Activated T-cell treated with anti-CD3 and anti-CD28 coated beads, Interleukin-2, amount 50 U/mL, for 1 hour (primary cell): ENCODE measurements around the gene BRD4.

Source experiments
- DNase-seq: peaks from one replicate; pipeline ENCODE4 v3.0.0-alpha.2; 2020

BRD4 gene

GRCh38 chr19:15222738-15223648 is 109.3 kb downstream of the BRD4 start:
- peak; percentile 71 for DNase-seq

- DNase-seq = no peak
Observed at GRCh38 chr19:15220833-15221232, 111.5 kb downstream of the BRD4 start.

GRCh38 chr19:15218501-15218900 is 113.8 kb downstream of the BRD4 start:
- DNase-seq = no peak

GRCh38 chr19:15216363-15216762 is 116.0 kb downstream of the BRD4 start:
- no peak for DNase-seq

GRCh38 chr19:15213715-15214381 is 118.5 kb downstream of the BRD4 start:
- no peak for DNase-seq

- DNase-seq = no peak
Observed at GRCh38 chr19:15212711-15213110, 119.6 kb downstream of the BRD4 start.

- no peak for DNase-seq
Observed at GRCh38 chr19:15210323-15210781, 122.0 kb downstream of the BRD4 start.

GRCh38 chr19:15201374-15202023 is 130.8 kb downstream of the BRD4 start:
- DNase-seq = no peak

GRCh38 chr19:15200553-15201364 is 131.6 kb downstream of the BRD4 start, which contains the start of gene NOTCH3:
Gene NOTCH3, minus strand, starts transcription at chr19:15200995. Its CDS starts 90 bp downstream, at chr19:15200905.
- no peak for DNase-seq

- no peak for DNase-seq
Observed at GRCh38 chr19:15199661-15200552, 132.4 kb downstream of the BRD4 start.

GRCh38 chr19:15198951-15199660 is 133.2 kb downstream of the BRD4 start:
- DNase-seq = no peak

GRCh38 chr19:15197942-15198341 is 134.4 kb downstream of the BRD4 start:
- DNase-seq = no peak

- no peak for DNase-seq
Observed at GRCh38 chr19:15197275-15197941, 134.9 kb downstream of the BRD4 start.

- DNase-seq = no peak
Observed at GRCh38 chr19:15196360-15197005, 135.9 kb downstream of the BRD4 start.

- peak; percentile 52 for DNase-seq
Observed at GRCh38 chr19:15195371-15196334, 136.7 kb downstream of the BRD4 start.

GRCh38 chr19:15194938-15195337 is 137.4 kb downstream of the BRD4 start:
- no peak for DNase-seq

- DNase-seq = no peak
Observed at GRCh38 chr19:15191982-15192381, 140.4 kb downstream of the BRD4 start.

- DNase-seq = no peak
Observed at GRCh38 chr19:15191514-15191913, 140.8 kb downstream of the BRD4 start.
